HG03575 (cell line): ENCODE measurements around the gene SNAP47.

Experiments used
- ATAC-seq: cut with Tn5 transposase; IDR thresholded peaks from one replicate; pipeline ENCODE4 v1.9.1; 2021; ENCODE audit not compliant: unreplicated experiment, insufficient number of reproducible peaks, low FRiP score; ENCODE audit errors: extremely low read depth

SNAP47 gene

GRCh38 chr1:227777156-227777555 is 41.9 kb downstream of the SNAP47 start:
- no peak for ATAC-seq

GRCh38 chr1:227777646-227778045 is 42.4 kb downstream of the SNAP47 start:
- no peak for ATAC-seq

- no peak for ATAC-seq
Measured at GRCh38 chr1:227778401-227778947, 43.2 kb downstream of the SNAP47 start.

GRCh38 chr1:227779021-227779441 is 43.8 kb downstream of the SNAP47 start:
- ATAC-seq, result no peak

GRCh38 chr1:227779685-227780084 is 44.5 kb downstream of the SNAP47 start:
- no peak for ATAC-seq

- no peak for ATAC-seq
Measured at GRCh38 chr1:227780101-227781044, 45.1 kb downstream of the SNAP47 start.

GRCh38 chr1:227781314-227781930 is 46.2 kb downstream of the SNAP47 start:
- ATAC-seq, result no peak

- no peak for ATAC-seq
Measured at GRCh38 chr1:227782226-227782625, 47.0 kb downstream of the SNAP47 start.

- no peak for ATAC-seq
Measured at GRCh38 chr1:227785094-227785804, 50.0 kb downstream of the SNAP47 start.

- no peak for ATAC-seq
Measured at GRCh38 chr1:227785805-227786671, 50.8 kb downstream of the SNAP47 start.

- no peak for ATAC-seq
Measured at GRCh38 chr1:227786673-227787512, 51.7 kb downstream of the SNAP47 start.

- ATAC-seq, result peak; percentile 80
Measured at GRCh38 chr1:227787513-227788270, 52.5 kb downstream of the SNAP47 start.

- no peak for ATAC-seq
Measured at GRCh38 chr1:227788271-227789083, 53.2 kb downstream of the SNAP47 start.

GRCh38 chr1:227789084-227790033 is 54.1 kb downstream of the SNAP47 start:
- ATAC-seq, result no peak

- ATAC-seq, result no peak
Measured at GRCh38 chr1:227790034-227790400, 54.8 kb downstream of the SNAP47 start.
